Left ventricle myocardium inferior (tissue), 1 donor: ENCODE results near the gene RBM8A. TPM values are rescaled to one million over a fixed set of nuclear protein-coding genes. Genes with fewer than 3 reads are reported as not detected.

Source experiments
- DNase-seq: peaks from one replicate; pipeline ENCODE4 v3.0.0-alpha.2; 2020
- H3K27ac ChIP-seq: fragments of 200-600 bp; replicated peaks from 2 replicates; pipeline ENCODE4 v1.8.0; 2021
- H3K27me3 ChIP-seq: fragments of 200-600 bp; 2 replicates; pipeline ENCODE4 v1.8.0; 2021; ENCODE audit warnings: low read depth
- H3K36me3 ChIP-seq: fragments of 200-600 bp; 2 replicates; pipeline ENCODE4 v1.8.0; 2021
- H3K4me1 ChIP-seq: fragments of 200-600 bp; 2 replicates; pipeline ENCODE4 v1.8.0; 2021
- H3K4me3 ChIP-seq: fragments of 200-600 bp; 2 replicates; pipeline ENCODE4 v1.8.0; 2021; ENCODE audit warnings: mild to moderate bottlenecking, moderate library complexity
- H3K9me3 ChIP-seq: fragments of 200-600 bp; replicated peaks from 2 replicates; pipeline ENCODE4 v1.8.0; 2021
- intact Hi-C: fragments of 100-400 bp; cut with micrococcal nuclease; formaldehyde crosslinking; loops from one replicate; pipeline ENCODE4 v1.11.0; 2022
- total RNA-seq: library from RNA; stranded (reverse); fragmentation: NEBNext Ultra II Directional; extraction: Animal tissue kit (Norgen Biotek cat#: 25700); gene quantifications from one replicate; pipeline ENCODE4 v1.2.1, GENCODE V29; 2021
- TF ChIP-seq, protein P1 (sequence below): fragments of 200-600 bp; IDR thresholded peaks from 2 replicates; pipeline ENCODE4 v1.8.0; 2021; ENCODE audit warnings: antibody characterized with exemption, mild to moderate bottlenecking, borderline replicate concordance
- donor health status: DM: no; HTN: yes; CAD: no; lungs with severe emphysema.

Gene RBM8A
- total RNA-seq, 1 donor from 2014 or later, result 64.4 TPM

DNA sequence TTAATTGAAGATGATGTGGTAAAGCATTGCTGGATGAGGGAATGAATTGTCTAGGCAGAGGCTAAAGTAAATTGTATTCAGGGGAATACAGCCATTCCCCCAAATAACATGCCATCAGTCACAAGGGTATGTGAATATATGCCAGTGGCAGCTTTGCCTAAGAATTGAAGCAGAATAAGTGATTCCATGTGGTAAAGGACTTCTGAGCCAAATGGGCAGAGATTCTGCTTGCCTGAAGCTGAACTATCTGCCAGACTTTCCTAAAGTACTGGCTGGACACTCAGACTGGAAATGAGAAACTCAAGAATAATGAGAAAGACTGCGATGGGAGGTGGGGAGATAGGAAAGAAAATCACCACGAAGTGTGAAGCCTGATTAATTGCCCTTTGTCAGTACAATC lies 28.2 kb upstream of the RBM8A start:
- Histone ChIP-seq H3K4me3 (peak overlapping the region; percentile 80), H3K4me1 (peaks cover 84% of the 10 kb centered on the region), H3K9me3 (no peaks in the 10 kb centered on the region), H3K27me3 (no peaks in the 10 kb centered on the region), H3K27ac (peak overlapping the region; percentile 98), H3K36me3 (peaks cover 11% of the 10 kb centered on the region)
- intact Hi-C loops, result no loop called here
- DNase-seq, result no peak
- TF ChIP-seq, protein P1, sequence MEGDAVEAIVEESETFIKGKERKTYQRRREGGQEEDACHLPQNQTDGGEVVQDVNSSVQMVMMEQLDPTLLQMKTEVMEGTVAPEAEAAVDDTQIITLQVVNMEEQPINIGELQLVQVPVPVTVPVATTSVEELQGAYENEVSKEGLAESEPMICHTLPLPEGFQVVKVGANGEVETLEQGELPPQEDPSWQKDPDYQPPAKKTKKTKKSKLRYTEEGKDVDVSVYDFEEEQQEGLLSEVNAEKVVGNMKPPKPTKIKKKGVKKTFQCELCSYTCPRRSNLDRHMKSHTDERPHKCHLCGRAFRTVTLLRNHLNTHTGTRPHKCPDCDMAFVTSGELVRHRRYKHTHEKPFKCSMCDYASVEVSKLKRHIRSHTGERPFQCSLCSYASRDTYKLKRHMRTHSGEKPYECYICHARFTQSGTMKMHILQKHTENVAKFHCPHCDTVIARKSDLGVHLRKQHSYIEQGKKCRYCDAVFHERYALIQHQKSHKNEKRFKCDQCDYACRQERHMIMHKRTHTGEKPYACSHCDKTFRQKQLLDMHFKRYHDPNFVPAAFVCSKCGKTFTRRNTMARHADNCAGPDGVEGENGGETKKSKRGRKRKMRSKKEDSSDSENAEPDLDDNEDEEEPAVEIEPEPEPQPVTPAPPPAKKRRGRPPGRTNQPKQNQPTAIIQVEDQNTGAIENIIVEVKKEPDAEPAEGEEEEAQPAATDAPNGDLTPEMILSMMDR, result no peak

DNA sequence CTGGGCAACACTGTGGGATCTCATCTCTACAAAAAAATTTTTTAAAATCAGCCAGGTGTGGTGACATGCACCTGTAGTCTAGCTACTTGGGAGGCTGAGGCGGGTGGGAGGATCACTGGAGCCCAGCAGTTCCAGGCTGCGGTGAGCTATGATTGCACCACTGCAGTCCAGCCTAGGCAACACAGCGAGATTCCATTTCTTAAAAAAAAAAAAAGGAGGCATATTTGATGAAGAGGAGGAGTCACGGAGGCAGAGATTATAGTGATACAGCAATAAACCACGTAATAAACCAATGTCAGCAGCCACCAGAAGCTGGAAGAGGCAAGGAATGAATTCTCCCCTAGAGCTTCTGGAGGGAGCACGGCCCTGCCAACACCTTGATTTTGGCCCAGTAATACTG lies 26.6 kb upstream of the RBM8A start:
- Histone ChIP-seq H3K4me3 (no peak overlapping the region), H3K9me3 (no peaks in the 10 kb centered on the region), H3K27ac (no peak overlapping the region), H3K4me1 (peaks cover 85% of the 10 kb centered on the region), H3K36me3 (peaks cover 11% of the 10 kb centered on the region), H3K27me3 (no peaks in the 10 kb centered on the region)
- TF ChIP-seq, protein P1, result no peak
- intact Hi-C loops, result no loop called here
- no peak for DNase-seq

DNA sequence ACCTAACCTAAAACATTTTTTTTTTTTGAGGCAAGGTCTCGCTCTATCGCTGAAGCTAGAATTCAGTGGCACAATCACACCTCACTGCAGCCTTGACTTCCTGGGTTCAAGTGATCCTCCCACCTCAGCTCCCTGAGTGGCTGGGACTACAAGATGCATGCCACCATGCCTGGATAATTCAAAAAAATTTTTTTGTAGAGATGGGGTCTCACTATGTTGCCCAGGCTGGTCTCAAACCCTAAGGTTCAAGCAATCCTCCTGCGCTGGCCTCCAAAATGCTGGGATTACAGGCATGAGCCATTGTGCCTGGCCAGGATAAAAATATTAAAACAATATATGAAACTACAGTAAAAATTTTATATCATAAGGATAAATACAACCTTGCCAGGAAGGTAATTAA lies 25.6 kb upstream of the RBM8A start:
- intact Hi-C loops, result no loop called here
- no peaks in the 10 kb centered on the region for H3K27me3 ChIP-seq
- TF ChIP-seq, protein P1, result no peak
- H3K9me3 ChIP-seq, result no peaks in the 10 kb centered on the region
- peaks cover 86% of the 10 kb centered on the region for H3K4me1 ChIP-seq
- peaks cover 11% of the 10 kb centered on the region for H3K36me3 ChIP-seq
- H3K27ac ChIP-seq, result no peak overlapping the region
- no peak for DNase-seq
- H3K4me3 ChIP-seq, result no peak overlapping the region

DNA sequence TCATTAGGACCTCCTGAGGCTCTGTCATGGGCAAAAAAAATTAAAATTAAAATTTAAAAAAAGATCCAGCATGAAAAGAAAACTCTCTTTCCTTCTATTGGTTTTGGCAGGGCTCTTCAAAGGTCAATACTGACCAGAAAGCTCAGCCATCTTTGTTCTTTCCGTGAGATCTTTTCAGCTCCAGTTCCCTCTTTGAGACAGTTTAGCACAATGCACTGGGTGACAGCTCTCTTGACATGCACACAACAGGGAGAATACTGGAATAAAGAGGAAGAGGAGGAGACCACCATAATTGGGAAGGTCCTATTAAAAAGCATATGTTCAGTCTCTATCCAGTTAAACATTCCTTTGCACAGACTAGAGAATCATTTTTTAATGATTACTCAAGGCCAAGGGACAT lies 24.2 kb upstream of the RBM8A start:
- Histone ChIP-seq H3K4me1 (peaks cover 74% of the 10 kb centered on the region), H3K36me3 (peaks cover 20% of the 10 kb centered on the region), H3K27ac (no peak overlapping the region), H3K4me3 (no peak overlapping the region), H3K9me3 (no peaks in the 10 kb centered on the region), H3K27me3 (no peaks in the 10 kb centered on the region)
- TF ChIP-seq, protein P1, result no peak
- intact Hi-C loops, result no loop called here
- no peak for DNase-seq

DNA sequence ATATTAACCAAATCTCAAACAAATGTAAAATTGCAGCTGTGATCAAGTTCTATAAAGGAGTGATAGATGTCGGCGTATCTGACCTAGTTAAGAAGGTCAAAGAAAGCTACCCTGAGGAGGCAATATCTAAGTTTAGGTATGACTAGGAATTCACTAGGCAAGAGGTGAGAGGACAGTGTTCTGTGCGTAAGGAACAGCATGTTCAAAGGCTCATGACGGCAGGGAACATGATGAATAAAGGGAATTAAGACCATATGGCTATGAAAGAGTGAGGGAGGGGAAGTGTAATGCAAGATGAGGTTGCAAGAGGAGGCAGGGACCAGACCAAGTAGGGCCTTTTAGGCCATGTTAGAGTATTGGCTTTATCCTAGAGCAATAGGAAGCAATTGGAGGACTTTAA lies 21.9 kb upstream of the RBM8A start:
- Histone ChIP-seq H3K27ac (peak overlapping the region; percentile 62), H3K4me1 (peaks cover 51% of the 10 kb centered on the region), H3K36me3 (peaks cover 36% of the 10 kb centered on the region), H3K4me3 (no peak overlapping the region), H3K27me3 (no peaks in the 10 kb centered on the region), H3K9me3 (no peaks in the 10 kb centered on the region)
- intact Hi-C loops, result no loop called here
- TF ChIP-seq, protein P1, result no peak
- DNase-seq, result no peak

DNA sequence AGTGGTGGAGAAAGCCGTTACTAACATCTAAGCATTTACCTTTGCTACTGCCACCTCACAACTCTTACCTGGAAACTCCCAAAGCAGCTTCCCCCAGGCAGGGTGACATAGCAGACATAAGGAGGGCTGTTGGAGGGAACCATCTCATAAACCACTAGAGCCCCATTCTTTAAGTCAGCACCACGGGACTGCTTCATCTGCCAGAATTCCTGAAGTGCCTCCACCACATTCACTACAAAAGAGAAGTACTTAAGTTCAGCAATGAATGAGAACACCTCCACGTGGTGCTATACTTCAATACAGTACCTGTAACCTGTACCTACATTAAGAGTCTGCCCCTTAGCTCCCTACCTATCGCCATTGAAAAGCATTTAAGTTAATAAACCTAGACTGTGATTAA lies 20.3 kb upstream of the RBM8A start:
- TF ChIP-seq, protein P1, result no peak
- intact Hi-C loops, result no loop called here
- Histone ChIP-seq H3K4me3 (no peak overlapping the region), H3K36me3 (peaks cover 52% of the 10 kb centered on the region), H3K27ac (peak overlapping the region; percentile 62), H3K27me3 (no peaks in the 10 kb centered on the region), H3K4me1 (peaks cover 43% of the 10 kb centered on the region), H3K9me3 (no peaks in the 10 kb centered on the region)
- DNase-seq, result no peak
